Thoracic aorta (tissue), 2 donors: ENCODE measurements around the gene AXIN1. TPM values are rescaled to one million over a fixed set of nuclear protein-coding genes. Genes with fewer than 3 reads are reported as not detected.

Experiments
- ATAC-seq: fragments of 150-250 bp; one replicate; pipeline ENCODE4 v1.8.0; 2017; ENCODE audit warnings: low read depth; ENCODE audit not compliant: insufficient number of reproducible peaks, low FRiP score
- DNase-seq: peaks from one replicate; pipeline ENCODE4 v3.0.0-alpha.2; 2020; ENCODE audit warnings: low spot score
- H3K27ac ChIP-seq, 2 donors: fragments of 200-600 bp; sonication (generic); 1 replicate in 1 of 2; 2 replicates in 1 of 2; pipeline ENCODE4 v1.5.1; 2016; ENCODE audit warnings: mild to moderate bottlenecking in 2 of 2, moderate library complexity in 2 of 2
- H3K27me3 ChIP-seq: fragments of 200-600 bp; sonication (generic); replicated peaks from 2 replicates; pipeline ENCODE4 v1.6.0; 2016; ENCODE audit warnings: mild to moderate bottlenecking; ENCODE audit not compliant: insufficient read depth
- H3K36me3 ChIP-seq: fragments of 200-600 bp; sonication (generic); one replicate; pipeline ENCODE4 v1.5.1; 2016
- H3K4me1 ChIP-seq, 2 donors: fragments of 200-600 bp; sonication (generic); 1 replicate in 1 of 2; 2 replicates in 1 of 2; pipeline versions ENCODE4 v1.5.1 to v1.6.0; 2016; ENCODE audit warnings: low read depth in 2 of 2, mild to moderate bottlenecking in 1 of 2; ENCODE audit not compliant: control insufficient read depth in 1 of 2
- H3K4me3 ChIP-seq: fragments of 200-600 bp; sonication (generic); 2 replicates; pipeline ENCODE4 v1.5.1; 2016; ENCODE audit warnings: mild to moderate bottlenecking
- H3K9me3 ChIP-seq: fragments of 200-600 bp; sonication (generic); 2 replicates; pipeline ENCODE4 v1.5.1; 2016
- CTCF ChIP-seq: fragments of 200-600 bp; sonication (generic); IDR thresholded peaks from one replicate; pipeline ENCODE4 v1.5.1; 2019; ENCODE audit warnings: antibody characterized with exemption
- total RNA-seq, 2 donors: library from RNA; depleted of rRNA; stranded (reverse); fragments of >200 nt; gene quantifications; one replicate each; pipeline versions ENCODE4 v1.1.0 to v1.2.3, GENCODE V29; 2016

The AXIN1 gene
- total RNA-seq, 2 donors from 2014 or later: 20.0 to 27.2 TPM

DNA sequence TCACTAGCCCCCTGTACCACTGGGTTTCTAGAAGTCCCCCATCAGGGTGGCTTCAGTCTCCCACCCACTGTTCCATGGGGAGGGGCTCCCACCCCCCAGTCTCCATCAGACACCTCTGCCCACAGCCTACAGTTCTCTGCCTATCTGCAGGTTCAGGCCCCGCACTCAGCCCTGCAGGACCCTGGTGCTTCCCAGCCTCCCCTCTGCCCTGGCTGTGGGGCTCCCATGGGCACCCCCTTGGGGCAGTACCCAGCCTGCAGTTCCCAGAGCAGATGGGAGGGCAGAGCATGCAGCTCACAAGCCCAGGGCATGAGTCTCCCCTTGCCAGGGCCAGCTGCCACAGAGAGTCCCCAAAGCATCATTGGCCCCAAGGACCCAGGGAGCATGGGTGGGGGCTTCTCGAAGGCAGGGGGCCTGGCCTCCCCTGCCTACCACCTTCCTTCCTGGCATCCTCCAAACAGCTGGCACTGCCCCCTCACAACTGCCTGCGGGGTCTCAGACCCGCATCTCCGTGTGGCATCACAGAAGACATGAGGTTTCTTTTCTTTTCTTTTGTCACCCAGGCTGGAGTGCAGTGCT lies 20.6 kb upstream of the AXIN1 start:
- no peak for TF ChIP-seq CTCF
- Histone ChIP-seq H3K4me1 (peaks cover 10 to 18% of the 10 kb centered on the region in 2 donors), H3K4me3 (no peak overlapping the region), H3K27ac (no peak overlapping the region), H3K36me3 (peaks cover 49% of the 10 kb centered on the region), H3K27me3 (no peaks in the 10 kb centered on the region), H3K9me3 (no peaks in the 10 kb centered on the region)
- ATAC-seq (no peak), DNase-seq (no peak)

GRCh38 chr16:372302-372983 lies 19.9 kb upstream of the AXIN1 start:
- peaks cover 10 to 18% of the 10 kb centered on the region in 2 donors for H3K4me1 ChIP-seq
- H3K4me3 ChIP-seq: no peak overlapping the region
- H3K27me3 ChIP-seq: no peaks in the 10 kb centered on the region
- H3K27ac ChIP-seq: no peak overlapping the region
- DNase-seq (no peak), ATAC-seq (no peak)
- H3K9me3 ChIP-seq: no peaks in the 10 kb centered on the region
- no peak for TF ChIP-seq CTCF
- H3K36me3 ChIP-seq: peaks cover 55% of the 10 kb centered on the region

DNA sequence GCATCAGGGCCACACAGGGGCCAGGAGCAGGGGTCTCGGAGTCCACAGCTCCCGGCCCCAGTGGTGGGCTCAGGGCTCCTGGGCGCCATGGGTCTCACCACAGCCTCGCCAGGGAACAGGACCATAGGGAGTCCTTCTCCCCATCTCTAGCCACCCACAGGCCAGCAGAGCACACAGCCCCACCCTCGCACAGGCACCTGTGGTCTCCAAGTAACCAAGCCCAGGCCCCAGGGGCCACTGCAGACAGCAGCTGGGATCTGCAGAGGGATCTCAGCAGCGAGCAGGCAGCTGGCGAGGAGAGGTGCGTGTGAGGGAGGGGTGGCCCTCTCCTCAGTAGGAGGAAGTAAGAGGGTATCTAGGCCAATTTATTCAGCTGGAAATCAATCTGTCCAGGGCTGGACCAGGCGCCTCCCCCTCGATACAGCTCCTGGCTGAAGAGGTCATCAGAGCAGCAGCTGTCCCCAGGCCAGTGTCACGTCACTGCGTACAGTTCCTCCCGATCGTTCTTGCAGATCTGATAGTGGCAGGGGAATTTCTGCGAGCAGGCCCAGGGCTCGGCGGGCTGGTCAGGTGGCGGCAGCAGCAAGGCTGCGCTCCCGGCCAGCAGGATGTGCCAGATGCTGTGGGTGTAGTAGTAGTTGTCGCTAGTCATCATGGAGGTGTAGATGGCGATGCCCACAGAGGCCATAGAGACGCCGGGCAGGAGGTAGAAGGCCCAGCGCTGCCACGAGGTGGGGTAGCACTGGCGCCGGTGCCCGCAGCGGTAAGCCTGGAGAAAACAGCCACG lies 19.2 kb upstream of the AXIN1 start:
- TF ChIP-seq CTCF: no peak
- Histone ChIP-seq H3K4me3 (no peak overlapping the region), H3K9me3 (no peaks in the 10 kb centered on the region), H3K36me3 (peaks cover 55% of the 10 kb centered on the region), H3K27ac (no peak overlapping the region), H3K27me3 (no peaks in the 10 kb centered on the region), H3K4me1 (peaks cover 10 to 18% of the 10 kb centered on the region in 2 donors)
- DNase-seq (no peak), ATAC-seq (no peak)

- Histone ChIP-seq H3K27me3 (no peaks in the 10 kb centered on the region), H3K36me3 (peaks cover 52% of the 10 kb centered on the region), H3K4me3 (peak overlapping the region; percentile 70), H3K4me1 (peaks cover 10 to 18% of the 10 kb centered on the region in 2 donors), H3K27ac (peak overlapping the region in 1 of 2 donors; percentile 44), H3K9me3 (no peaks in the 10 kb centered on the region)
- no peak for TF ChIP-seq CTCF
- DNase-seq (no peak), ATAC-seq (no peak)
Measured at GRCh38 chr16:370979-371514, 18.5 kb upstream of the AXIN1 start.

- no peaks in the 10 kb centered on the region for H3K27me3 ChIP-seq
- TF ChIP-seq CTCF: no peak
- peaks cover 10 to 18% of the 10 kb centered on the region in 2 donors for H3K4me1 ChIP-seq
- H3K4me3 ChIP-seq: peak within 1 kb of the TSS; percentile 70
- H3K9me3 ChIP-seq: no peaks in the 10 kb centered on the region
- H3K27ac ChIP-seq: peak within 1 kb of the TSS in 1 of 2 donors; percentile 44
- peak; percentile 92 for ATAC-seq
- peaks cover 47% of the 10 kb centered on the region for H3K36me3 ChIP-seq
- DNase-seq: peak; percentile 78
Measured at GRCh38 chr16:370443-370842, 17.9 kb upstream of the AXIN1 start, which contains the start of gene MRPL28. TSS of gene MRPL28 (minus strand) at chr16:370538. CDS start at chr16:370218, 320 bp downstream.
